GM21447 (cell line): ENCODE results near the gene PGAP3.

Experiments used
- ATAC-seq: cut with Tn5 transposase; IDR thresholded peaks from one replicate; pipeline ENCODE4 v1.9.1; 2021; ENCODE audit not compliant: unreplicated experiment

PGAP3 gene

GRCh38 chr17:39624313-39624712 lies 63.5 kb downstream of the PGAP3 start:
- ATAC-seq: no peak

- ATAC-seq: no peak
These were observed 64.4 kb downstream of the PGAP3 start for GRCh38 chr17:39623356-39623950.

GRCh38 chr17:39622380-39623006 lies 65.4 kb downstream of the PGAP3 start:
- no peak for ATAC-seq

GRCh38 chr17:39621523-39622379 lies 66.1 kb downstream of the PGAP3 start:
- no peak for ATAC-seq
